Left colon (tissue), 2 donors: ENCODE measurements around the gene THADA. TPM values are rescaled to one million over a fixed set of nuclear protein-coding genes. Genes with fewer than 3 reads are reported as not detected.

Source experiments
- ATAC-seq: fragments of 200-7000 bp; cut with Tn5 transposase; one replicate; pipeline ENCODE4 v1.9.1; 2020; ENCODE audit warnings: mild to moderate bottlenecking, moderate library complexity
- DNase-seq, 2 donors: peaks; one replicate each; pipeline ENCODE4 v3.0.0-alpha.2; 2020
- intact Hi-C, 2 donors: fragments of 100-400 bp; cut with DNase I in 1 of 2; cut with micrococcal nuclease in 1 of 2; formaldehyde crosslinking; loops; one replicate each; pipeline versions ENCODE4 v1.11.2 to v1.14.0; 2022; cut with DNase I, micrococcal nuclease
- total RNA-seq, 2 donors: library from RNA; stranded (reverse); fragmentation: NEBNext Ultra II Directional; extraction: Animal tissue kit (Norgen Biotek cat#: 25700); gene quantifications; one replicate each; pipeline ENCODE4 v1.2.1, GENCODE V29; 2021
- donor health status: DM: no; HTN: no; CAD: no.
- donor health status: DM: yes; HTN: yes; CAD: no.

The THADA gene
- total RNA-seq, 2 donors from 2014 or later = 18.7 to 20.3 TPM

DNA sequence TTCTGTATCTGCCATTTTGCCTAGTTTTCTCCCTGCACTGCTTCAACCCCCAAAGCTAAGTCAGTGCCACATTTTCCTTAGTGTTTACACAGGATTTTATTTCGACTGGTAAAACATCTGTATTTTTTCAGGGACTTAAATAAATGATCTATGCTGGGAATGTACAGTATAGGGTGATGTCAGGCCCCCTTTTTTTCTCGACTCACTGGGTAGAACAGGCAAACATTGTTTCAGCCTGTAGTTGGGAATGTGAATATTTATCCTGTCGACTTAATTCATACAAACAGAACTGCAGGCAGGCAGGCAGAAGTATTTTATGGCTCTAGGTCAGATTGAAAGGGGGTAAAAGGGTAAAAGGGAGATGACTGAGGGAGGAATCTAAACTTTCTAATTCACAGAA is 245.9 kb downstream of the THADA start:
- DNase-seq (no peak), ATAC-seq (peak; percentile 78)
- intact Hi-C loops = no loop called here

DNA sequence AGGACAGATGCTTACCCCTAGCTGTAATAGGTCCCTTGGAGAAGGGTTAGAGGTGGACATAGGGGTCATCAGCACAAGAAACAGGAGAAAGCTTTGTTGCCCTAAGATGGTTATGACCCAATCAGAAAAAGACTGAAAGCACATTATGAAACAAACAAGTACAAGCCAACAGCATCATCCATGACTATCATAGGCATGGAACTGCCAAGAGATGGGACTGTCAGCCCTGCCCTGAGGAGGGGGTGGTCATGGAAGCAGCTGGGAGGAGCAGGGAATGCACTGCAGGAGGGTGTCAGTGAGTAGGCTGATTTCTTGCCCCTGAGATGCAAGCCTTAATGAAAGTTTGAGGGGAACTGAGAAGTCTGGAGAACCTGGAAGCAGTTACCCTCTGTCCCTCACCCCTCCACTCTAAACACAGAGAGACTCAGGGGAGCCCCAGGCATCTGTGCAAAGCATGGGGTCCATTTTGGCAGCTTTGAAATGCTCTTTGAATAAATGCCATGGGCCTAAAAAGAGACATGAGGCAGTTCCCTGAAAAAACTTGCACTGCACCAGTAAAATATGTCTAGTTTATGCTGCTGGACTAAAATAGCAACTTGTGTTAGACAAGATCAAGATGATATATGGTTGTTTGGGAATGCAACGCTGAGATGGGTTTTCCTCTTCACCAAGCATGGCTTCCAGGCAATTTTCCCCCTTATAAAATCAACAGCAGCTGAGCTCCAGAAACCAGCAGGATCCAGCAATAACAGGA is 246.8 kb downstream of the THADA start:
- DNase-seq = no peak
- intact Hi-C loops = no loop called here
- ATAC-seq = no peak

DNA sequence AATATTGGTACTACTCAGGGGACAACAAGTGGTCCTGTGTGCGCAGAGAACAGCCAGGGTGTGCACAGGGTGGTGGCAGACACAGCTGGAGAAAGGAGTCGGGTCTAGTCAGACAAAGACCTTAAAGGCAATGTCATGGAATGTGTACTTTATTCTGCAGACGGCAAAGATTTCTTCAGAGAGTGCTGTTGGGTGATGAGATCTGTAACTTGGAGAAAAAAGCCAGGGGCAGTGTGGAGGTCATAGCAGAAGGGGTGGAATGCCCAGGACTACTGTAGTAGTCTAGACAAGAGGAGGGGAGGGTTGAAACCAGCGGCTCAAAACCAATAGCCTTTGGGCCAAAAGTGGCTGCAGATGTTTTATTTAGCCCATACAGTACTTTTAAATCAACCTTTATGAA is 248.1 kb downstream of the THADA start:
- intact Hi-C loops = no loop called here
- ATAC-seq (no peak), DNase-seq (no peak)

DNA sequence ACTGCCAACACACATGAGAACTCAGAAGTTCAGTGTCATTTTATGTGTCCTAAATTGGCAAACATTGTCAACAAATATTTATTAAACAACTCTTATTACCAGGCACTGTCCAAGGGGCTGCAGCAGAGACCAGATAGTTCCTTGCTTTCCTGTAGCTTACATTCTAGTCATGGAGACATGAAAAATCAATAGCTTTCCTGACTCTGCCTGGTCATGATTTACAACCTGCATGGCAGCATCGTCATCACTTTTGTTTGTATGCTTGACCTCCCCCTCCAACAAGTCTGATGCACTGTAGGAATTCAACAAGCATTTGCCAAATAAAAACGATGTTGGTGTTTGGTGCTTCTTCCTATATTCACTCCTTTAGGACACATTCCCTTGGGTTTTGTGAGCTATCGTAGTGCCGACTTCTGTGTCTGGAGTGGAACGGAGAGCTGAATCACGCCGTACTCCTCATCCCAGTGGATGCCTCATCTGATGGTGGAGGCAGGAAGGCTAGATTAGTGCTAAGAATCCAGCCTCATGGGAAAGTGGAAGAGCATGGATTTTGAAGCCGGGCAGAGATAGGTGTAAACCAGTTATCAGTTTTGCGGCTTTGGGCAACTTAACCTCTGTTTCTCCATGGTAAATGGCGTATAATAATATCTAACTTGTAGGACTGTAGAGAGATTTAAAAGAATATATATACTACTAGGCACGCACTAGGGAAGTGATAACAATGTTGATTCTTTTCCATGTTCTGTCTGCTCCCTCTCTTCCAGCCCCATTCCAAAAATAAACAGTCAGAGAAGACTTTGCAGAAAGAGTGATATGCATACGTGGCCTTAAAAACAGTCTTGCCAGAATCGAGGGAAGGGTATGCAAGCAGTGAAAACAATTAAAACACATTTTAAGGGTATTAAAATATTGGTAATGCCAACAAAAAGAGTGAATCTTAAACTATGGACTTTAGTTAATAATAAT is 249.0 kb downstream of the THADA start:
- ATAC-seq (no peak), DNase-seq (no peak)
- intact Hi-C loops = no loop called here

DNA sequence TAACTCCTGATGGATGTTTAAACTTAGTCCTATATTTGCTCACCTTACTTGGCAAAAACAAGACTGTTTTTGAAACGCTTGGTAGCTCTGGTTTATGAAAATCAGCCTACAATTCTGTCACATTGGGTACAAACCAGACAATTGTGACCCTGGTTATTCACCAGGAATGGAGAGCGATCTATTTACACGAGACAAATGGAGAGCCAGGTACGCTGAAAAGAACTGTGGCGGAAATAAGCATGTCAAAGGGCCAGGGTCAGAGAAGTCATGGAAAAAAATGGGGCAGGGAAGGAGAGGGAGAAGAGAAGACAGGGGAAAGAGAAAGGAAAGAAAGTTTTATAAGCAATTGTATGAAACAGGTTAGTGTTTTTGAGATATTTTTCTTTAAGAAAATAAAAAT is 250.0 kb downstream of the THADA start:
- intact Hi-C loops = no loop called here
- ATAC-seq = no peak
- no peak for DNase-seq

DNA sequence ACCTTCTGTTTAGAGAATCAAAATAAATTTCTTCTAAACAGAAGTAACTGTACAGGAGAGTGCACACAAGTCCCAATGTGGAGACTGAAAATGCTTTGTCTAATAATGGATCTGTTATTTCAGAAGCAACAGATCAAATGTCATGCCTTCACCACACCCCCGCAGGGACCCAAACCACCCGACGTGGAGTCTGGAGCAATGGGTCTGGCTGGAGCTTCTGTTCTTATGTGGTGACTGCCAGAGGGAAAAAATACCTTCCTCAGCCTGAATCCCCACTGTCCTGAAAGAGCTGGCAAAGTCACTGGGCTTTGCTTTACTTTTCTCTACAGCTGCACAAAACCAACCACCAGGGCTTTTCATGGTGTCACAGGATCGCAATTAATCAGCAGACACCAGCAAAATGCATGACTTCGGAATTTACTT is 250.4 kb downstream of the THADA start:
- no peak for DNase-seq
- intact Hi-C loops = no loop called here
- ATAC-seq = no peak

DNA sequence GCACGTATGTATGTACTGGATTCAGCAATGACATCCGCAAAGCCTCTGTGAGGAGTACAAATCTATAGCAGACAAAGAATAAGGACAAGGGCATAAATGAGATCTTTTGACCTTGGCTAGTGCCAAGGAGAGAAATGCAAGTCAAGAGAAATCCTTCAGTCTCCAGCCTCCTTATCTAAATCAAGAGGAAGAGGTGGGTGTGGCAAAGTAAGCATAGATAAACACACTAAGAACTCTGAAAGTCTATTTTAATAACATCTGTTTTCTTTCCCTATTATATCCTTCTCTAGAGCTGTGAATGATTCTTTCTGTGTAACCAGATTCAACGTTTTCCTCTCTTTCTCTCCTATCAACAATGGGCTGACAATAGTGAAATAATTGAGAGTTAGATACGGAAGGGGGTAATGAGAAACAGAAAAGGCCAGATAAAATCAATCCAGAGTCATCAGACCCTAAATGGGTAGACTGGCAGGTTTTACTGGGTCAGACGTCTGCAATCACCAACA is 250.9 kb downstream of the THADA start:
- ATAC-seq (peak; percentile 85), DNase-seq (no peak)
- intact Hi-C loops = no loop called here

DNA sequence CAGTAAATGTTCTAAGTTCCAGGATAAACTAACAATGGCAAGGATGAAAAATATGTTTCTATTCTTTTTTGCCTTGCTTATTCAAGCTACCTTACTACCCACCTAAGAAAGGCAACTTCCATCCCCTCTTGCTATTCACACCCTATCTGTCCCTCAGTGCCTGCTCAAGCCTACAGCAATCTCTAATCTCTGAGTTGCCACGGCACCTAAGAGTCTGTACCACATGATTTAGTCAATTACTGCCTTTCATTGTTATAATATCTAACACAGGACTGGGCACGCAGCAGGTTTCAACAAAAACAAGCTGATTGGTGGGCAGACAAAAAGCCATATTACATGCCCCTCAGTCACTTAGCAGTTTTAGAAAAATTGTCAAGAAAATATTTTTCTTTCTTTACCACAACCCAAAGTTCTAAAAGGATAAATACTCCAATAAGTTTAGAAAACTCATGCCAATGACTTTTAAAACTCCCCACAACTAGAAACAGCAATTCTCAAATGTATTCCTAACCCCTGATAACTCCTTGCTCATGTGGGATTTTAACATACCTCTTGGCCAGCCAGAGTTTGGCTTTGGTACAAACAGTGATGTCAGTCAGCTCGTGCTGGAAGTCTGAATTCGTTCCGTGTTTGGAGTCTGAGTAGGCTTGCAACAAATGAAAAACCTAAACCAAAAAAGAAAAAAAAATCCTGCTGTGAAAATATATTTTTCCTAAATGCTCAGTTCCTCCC is 252.1 kb downstream of the THADA start:
- intact Hi-C loops = no loop called here
- ATAC-seq = peak; percentile 52
- peak; percentile 50 to 69 for DNase-seq

DNA sequence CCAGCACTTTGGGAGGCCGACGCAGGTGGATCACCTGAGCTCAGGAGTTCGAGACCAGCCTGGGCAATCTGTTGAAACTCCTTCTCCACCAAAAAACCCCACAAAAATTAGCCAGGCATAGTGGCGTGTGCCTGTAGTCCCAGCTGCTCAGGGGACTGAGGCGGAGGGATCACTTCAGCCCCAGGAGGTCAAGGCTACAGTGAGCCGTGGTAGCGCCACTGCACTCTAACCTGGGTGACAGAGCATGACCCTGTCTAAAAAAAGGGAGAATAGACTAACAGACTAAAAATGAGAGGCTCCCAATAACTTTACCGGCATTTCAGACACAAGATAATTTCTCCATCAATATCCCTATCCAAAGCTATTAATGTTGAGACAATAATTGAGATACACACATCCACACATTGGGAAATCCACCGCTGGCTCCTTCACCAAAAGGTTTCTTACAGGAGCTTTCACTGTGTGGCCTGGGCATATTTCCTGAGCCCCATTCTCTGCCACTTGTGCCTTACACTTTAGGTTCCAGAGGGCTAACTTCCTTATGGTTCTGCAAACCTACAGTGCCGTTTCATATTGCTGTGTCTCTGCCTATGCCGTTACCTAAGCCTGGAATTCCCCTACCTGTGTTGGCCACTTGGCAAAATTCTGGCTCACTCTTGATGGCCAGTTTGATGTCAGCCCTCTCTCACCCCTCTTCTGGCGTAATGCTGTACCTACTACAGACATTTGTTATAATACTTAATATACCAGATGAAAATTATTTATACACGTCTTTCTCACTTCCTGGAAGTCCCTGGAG is 253.7 kb downstream of the THADA start:
- DNase-seq (no peak), ATAC-seq (peak; percentile 45)
- intact Hi-C loops = no loop called here

DNA sequence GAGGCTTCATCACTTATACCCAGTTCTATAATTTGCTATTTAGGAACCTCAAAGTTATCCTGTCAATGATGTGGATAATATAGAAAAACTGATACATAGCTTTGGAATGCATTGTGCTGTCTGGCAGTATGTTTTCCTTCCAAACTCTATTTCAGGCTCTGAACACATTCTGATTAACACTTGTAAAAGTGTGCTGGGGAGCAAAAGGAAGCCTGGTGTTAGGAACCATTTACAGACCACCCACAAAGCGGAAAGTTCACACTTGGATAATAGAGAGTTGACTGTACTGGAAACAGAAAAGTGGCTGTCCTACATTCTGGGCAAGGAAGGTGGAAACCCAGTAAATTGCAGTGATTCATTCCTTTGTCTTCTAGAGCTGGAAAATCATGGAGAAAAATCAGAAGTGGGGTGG is 254.9 kb downstream of the THADA start:
- DNase-seq (no peak), ATAC-seq (no peak)
- intact Hi-C loops = no loop called here

DNA sequence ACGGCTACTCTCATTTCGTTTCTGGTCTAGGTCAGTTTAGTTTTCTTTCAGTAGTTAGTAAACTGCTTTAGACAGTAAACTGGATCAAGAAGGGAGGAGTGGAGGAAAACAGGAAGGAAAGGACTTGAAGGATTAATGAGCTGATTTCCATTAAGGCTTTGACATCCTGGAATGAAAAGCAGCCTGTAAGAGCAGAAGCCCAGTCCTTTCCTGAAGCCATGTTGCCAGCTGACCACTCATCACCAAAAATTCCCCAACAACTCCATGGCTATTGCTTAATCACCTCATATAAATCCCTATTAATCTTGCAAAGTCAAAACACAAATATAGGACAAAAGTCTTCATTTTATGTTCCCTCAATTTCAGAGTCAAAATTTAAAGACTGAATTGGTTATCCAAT is 255.8 kb downstream of the THADA start:
- ATAC-seq (no peak), DNase-seq (no peak)
- intact Hi-C loops = no loop called here

DNA sequence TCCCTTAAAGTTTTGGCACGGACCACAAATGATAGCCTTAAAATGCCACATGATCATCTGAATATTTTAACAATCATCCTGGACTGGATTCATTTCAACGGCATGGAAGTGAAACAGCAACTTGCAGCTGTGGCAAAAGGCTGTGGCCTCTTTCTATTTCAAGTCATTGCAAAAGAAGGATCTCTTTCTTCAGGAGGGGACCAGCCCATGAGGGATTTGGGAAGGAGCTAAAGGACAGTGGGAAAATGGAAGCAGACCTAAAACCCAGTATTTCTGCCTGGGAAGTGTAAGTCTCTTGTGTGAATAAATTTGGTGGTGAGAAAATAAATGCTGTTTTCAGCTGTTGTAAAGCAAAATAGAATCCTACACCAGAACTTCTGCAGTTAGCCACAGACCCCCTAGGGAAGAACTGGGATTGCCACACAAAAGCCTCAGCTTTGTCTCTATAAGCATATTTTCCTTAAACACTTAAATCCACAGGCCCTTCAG is 262.1 kb downstream of the THADA start:
- intact Hi-C loops = no loop called here
- DNase-seq (no peak), ATAC-seq (no peak)

DNA sequence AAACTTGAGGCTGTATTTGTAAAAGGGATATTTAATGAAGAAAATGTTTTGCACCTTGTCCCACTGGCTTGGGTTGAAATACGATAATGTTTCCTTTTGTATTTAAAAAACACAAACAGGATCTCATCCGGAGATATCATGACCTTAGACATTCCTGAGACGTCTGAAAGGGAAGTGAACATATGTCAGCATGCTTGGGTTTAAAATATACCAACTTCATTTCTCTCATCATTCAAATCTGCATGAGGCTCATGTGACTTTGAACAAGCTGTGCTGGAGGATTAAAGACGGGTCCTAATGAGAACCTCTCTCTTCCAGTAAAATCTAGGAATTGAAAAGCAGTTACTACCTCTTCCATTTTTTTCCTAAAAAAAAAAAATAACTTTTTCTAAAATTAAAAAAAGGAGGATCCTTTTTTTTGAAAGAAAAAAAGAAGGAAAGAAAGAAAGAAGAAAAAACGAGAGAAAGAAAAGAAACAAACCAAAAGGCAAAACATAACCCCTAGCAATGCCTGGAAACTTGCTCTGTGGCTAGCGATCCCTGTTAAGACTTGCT is 262.7 kb downstream of the THADA start:
- intact Hi-C loops = no loop called here
- DNase-seq (no peak), ATAC-seq (no peak)

DNA sequence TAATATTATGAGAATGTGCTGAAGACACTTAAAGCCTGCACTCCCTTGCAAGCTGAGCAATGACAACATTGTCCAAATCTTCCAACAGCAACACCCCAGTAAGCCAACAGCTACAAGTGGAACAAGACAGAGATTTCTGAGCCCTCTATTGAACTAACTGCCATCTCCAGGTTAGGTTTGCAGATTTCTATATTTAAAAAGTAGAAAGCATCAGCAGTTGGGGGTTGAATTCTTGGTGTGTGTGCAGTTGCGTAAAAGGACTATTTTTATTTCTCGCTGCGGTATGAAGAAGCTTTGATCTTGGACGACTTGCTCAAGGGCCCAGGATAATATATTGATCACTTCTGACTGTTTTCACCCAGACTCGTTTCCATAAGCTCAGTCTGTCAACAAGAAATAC is 263.2 kb downstream of the THADA start:
- DNase-seq (no peak), ATAC-seq (no peak)
- intact Hi-C loops = no loop called here

DNA sequence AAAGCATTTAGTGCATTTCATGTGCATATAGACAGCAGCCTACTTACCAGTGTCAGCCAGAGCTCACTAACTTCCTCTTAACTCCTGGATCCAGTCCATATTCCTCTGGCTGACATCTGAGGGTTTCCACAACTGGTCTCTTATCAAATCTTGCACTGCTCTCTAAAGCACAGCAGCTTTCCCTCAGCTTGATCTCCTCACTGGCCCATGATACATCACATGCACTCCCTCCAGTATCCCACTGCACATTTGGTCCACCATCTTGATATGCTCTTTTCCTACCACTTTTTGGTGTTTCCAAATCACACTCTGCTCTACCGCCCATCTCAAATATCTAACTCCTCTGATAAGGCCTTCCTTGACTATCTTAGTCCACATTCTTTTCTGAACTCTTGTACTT is 264.4 kb downstream of the THADA start:
- DNase-seq = no peak
- peak; percentile 60 for ATAC-seq
- intact Hi-C loops = no loop called here

DNA sequence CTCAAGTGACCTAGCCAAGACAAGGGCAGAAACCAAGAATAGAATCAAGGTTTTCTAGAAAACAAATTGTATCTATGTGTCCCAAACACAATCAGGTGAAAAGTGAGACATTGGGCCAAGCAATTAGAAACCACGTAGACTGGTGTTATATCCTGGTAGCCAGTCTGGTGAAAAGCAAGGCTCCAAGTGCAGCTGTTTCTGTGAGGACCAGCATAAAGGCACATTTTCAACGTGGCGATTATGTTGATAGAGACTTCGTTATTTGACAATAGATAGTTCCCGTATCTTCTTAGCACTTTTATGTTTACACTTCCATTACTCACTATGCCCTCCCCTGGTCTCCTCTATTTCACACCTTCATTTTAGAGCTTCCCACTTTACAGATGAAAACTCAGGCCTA is 266.2 kb downstream of the THADA start:
- intact Hi-C loops = no loop called here
- ATAC-seq (no peak), DNase-seq (no peak)

DNA sequence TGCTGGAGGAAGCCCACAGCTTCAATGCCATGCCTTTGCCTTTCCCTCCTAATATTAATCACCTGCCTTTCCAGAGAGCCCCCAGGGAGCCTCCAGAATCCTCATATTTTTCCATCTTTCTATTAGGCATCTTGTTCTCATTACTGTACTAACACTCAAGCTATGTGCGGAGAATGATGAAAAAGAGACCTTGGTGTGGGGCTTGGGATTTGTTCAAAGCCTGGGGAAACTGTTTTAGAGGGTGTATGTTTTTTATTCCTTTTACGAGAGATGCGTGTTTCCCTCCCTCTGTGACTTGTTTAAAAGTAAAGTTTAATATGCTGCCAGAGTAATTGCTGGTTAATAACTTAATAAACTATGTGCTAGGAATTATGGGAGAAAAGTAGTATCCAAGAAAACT is 267.0 kb downstream of the THADA start:
- DNase-seq (no peak), ATAC-seq (no peak)
- intact Hi-C loops = no loop called here

DNA sequence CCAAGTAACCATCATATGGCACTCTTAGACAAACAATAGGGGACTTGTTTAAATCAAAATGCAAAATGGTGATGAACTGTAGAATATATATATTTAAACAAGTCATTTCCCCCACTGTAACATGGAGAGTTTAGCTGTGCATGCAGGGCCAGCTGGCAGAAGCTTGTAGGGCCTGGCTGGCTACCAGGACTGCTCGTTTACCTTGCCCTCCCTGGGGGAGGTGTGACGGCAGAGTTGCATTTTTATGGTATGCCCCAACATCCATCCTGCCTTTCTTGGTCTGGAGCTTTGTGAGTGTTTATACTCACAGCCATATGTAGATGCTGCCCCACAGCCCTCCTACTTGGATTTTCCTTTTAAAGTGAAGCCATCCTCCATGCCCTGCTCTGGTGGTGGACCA is 267.7 kb downstream of the THADA start:
- intact Hi-C loops = no loop called here
- peak; percentile 19 for ATAC-seq
- DNase-seq = peak in 1 of 2 donors; percentile 49
